IMR-90 (cell line): ENCODE data around the gene ADD2. TPM values are rescaled to one million over a fixed set of nuclear protein-coding genes. Genes with fewer than 3 reads are reported as not detected.

ENCODE experiments used
- ATAC-seq: fragments of 200-7000 bp; cut with Tn5 transposase; 2 replicates; pipeline ENCODE4 v1.9.1; 2020; ENCODE audit warnings: low read depth, mild to moderate bottlenecking, moderate library complexity
- BruUV-seq: library from RNA; stranded (reverse); fragments of 400-500 nt; replicated peaks from 2 replicates; lab custom pipeline; 2021; lab: Mats Ljungman, UMichigan
- CTCF ChIA-PET: fragments of 300-600 bp; formaldehyde crosslinking; extraction: SDS; loops from one replicate; lab custom pipeline; 2021; ENCODE audit warnings: antibody characterized with exemption; lab: Yijun Ruan, JAX
- POLR2A ChIA-PET: fragments of 300-600 bp; sonication (Branson Sonifier 250); formaldehyde crosslinking; loops from one replicate; lab custom pipeline; 2022; ENCODE audit warnings: antibody characterized with exemption; ENCODE audit not compliant: unreplicated experiment; lab: Charles Lee
- DNase-seq: peaks from one replicate; pipeline ENCODE4 v3.0.0; 2013
- H2AFZ ChIP-seq: replicated peaks from 2 replicates; pipeline ENCODE3; 2013; ENCODE audit warnings: low read length, mild to moderate bottlenecking; ENCODE audit not compliant: poor library complexity
- H2AK5ac ChIP-seq: 2 replicates; pipeline ENCODE4 v1.6.1; 2013; ENCODE audit warnings: low read depth, low read length, inconsistent platforms
- H2AK9ac ChIP-seq: replicated peaks from 2 replicates; pipeline ENCODE3; 2013; ENCODE audit warnings: mild to moderate bottlenecking, low read depth, low read length, moderate library complexity; ENCODE audit not compliant: poor library complexity
- H2BK120ac ChIP-seq: 2 replicates; pipeline ENCODE4 v1.6.1; 2013; ENCODE audit warnings: low read depth, low read length, inconsistent platforms
- H2BK15ac ChIP-seq: 3 replicates; pipeline ENCODE4 v1.6.1; 2013; ENCODE audit warnings: low read depth, low read length, inconsistent platforms
- H2BK20ac ChIP-seq: 2 replicates; pipeline ENCODE4 v1.6.1; 2013; ENCODE audit warnings: low read depth, mild to moderate bottlenecking, inconsistent platforms, low read length, moderate library complexity
- H2BK5ac ChIP-seq: 2 replicates; pipeline ENCODE4 v1.6.1; 2013; ENCODE audit warnings: mild to moderate bottlenecking, low read depth, low read length, inconsistent platforms; ENCODE audit not compliant: poor library complexity, severe bottlenecking
- H3K14ac ChIP-seq: replicated peaks from 2 replicates; pipeline ENCODE4 v1.6.1; 2013; ENCODE audit warnings: low read depth, low read length, inconsistent platforms
- H3K18ac ChIP-seq: 2 replicates; pipeline ENCODE4 v1.6.1; 2013; ENCODE audit warnings: low read depth, low read length, control low read depth
- H3K23ac ChIP-seq: 2 replicates; pipeline ENCODE4 v1.6.1; 2013; ENCODE audit warnings: low read depth, low read length, inconsistent platforms
- H3K27ac ChIP-seq: 2 replicates; pipeline ENCODE4 v1.5.1; 2013; ENCODE audit warnings: mild to moderate bottlenecking, control low read depth, low read length; ENCODE audit not compliant: insufficient read depth
- H3K27me3 ChIP-seq: 2 replicates; pipeline ENCODE4 v1.6.1; 2013; ENCODE audit warnings: low read length; ENCODE audit not compliant: control insufficient read depth, insufficient read depth
- H3K36me3 ChIP-seq: 2 replicates; pipeline ENCODE4 v1.6.1; 2013; ENCODE audit warnings: low read length, mixed read lengths; ENCODE audit not compliant: control insufficient read depth, insufficient read depth
- H3K4ac ChIP-seq: 2 replicates; pipeline ENCODE4 v1.6.1; 2013; ENCODE audit warnings: low read depth, low read length, inconsistent platforms
- H3K4me1 ChIP-seq: 2 replicates; pipeline ENCODE4 v1.6.1; 2013; ENCODE audit warnings: low read length, mixed read lengths; ENCODE audit not compliant: control insufficient read depth, insufficient read depth
- H3K4me2 ChIP-seq: 2 replicates; pipeline ENCODE4 v1.6.1; 2013; ENCODE audit warnings: low read depth, mild to moderate bottlenecking, control low read depth, low read length, moderate library complexity
- H3K4me3 ChIP-seq: 2 replicates; pipeline ENCODE4 v1.5.1; 2013; ENCODE audit warnings: low read depth, mild to moderate bottlenecking, control low read depth, low read length, moderate library complexity; ENCODE audit not compliant: insufficient read depth
- H3K56ac ChIP-seq: 2 replicates; pipeline ENCODE4 v1.6.1; 2013; ENCODE audit warnings: low read length, inconsistent platforms; ENCODE audit not compliant: insufficient read depth; ENCODE audit errors: extremely low read depth
- H3K79me1 ChIP-seq, 2 experiments: 2 replicates each; pipeline ENCODE4 v1.6.1; 2013; ENCODE audit warnings: low read length in 2 of 2, inconsistent platforms in 1 of 2, low read depth in 1 of 2
- H3K9ac ChIP-seq: 2 replicates; pipeline ENCODE4 v1.6.1; 2013; ENCODE audit warnings: low read depth, low read length, control low read depth
- H3K9me1 ChIP-seq: 2 replicates; pipeline ENCODE4 v1.6.1; 2013; ENCODE audit warnings: low read length, inconsistent platforms; ENCODE audit not compliant: insufficient read depth
- H3K9me3 ChIP-seq: 2 replicates; pipeline ENCODE4 v1.6.1; 2013; ENCODE audit warnings: low read length; ENCODE audit not compliant: control insufficient read depth, insufficient read depth
- H4K20me1 ChIP-seq: 2 replicates; pipeline ENCODE4 v1.6.1; 2013; ENCODE audit warnings: low read length, inconsistent platforms; ENCODE audit not compliant: insufficient read depth
- H4K5ac ChIP-seq: 2 replicates; pipeline ENCODE4 v1.6.1; 2013; ENCODE audit warnings: mild to moderate bottlenecking, low read depth, low read length, control low read depth
- H4K8ac ChIP-seq, 2 experiments: 2 replicates each; pipeline ENCODE4 v1.6.1; 2013; ENCODE audit warnings: low read depth in 2 of 2, low read length in 2 of 2, control low read depth in 1 of 2, inconsistent platforms in 1 of 2
- H4K91ac ChIP-seq: 2 replicates; pipeline ENCODE4 v1.6.1; 2013; ENCODE audit warnings: low read depth, low read length, inconsistent platforms; ENCODE audit not compliant: insufficient read depth
- BHLHE40 ChIP-seq: fragments of 150-350 bp; IDR thresholded peaks from 2 replicates; pipeline ENCODE4 v1.6.1; 2016; ENCODE audit warnings: mild to moderate bottlenecking, low read depth, low read length
- CEBPB ChIP-seq: IDR thresholded peaks from 2 replicates; pipeline ENCODE4 v1.6.1; 2012; ENCODE audit warnings: low read depth, low read length, improper control_type of control experiment
- ELK1 ChIP-seq: fragments of 150-350 bp; IDR thresholded peaks from 2 replicates; pipeline ENCODE4 v1.6.1; 2016; ENCODE audit warnings: low read depth, mild to moderate bottlenecking, low read length, moderate library complexity, borderline replicate concordance
- FOS ChIP-seq: fragments of 150-350 bp; IDR thresholded peaks from 2 replicates; pipeline ENCODE4 v1.6.1; 2016; ENCODE audit warnings: low read depth, low read length
- MAFK ChIP-seq: IDR thresholded peaks from 2 replicates; pipeline ENCODE4 v1.6.1; 2012; ENCODE audit warnings: low read depth, low read length, improper control_type of control experiment
- MAZ ChIP-seq: IDR thresholded peaks from 2 replicates; pipeline ENCODE4 v1.6.1; 2012; ENCODE audit warnings: low read depth, mild to moderate bottlenecking, low read length, improper control_type of control experiment, moderate library complexity, borderline replicate concordance
- RAD21 ChIP-seq: IDR thresholded peaks from 2 replicates; pipeline ENCODE4 v1.6.1; 2012; ENCODE audit warnings: low read length, improper control_type of control experiment
- RCOR1 ChIP-seq: IDR thresholded peaks from 2 replicates; pipeline ENCODE4 v1.6.1; 2012; ENCODE audit warnings: mild to moderate bottlenecking, low read length, improper control_type of control experiment; ENCODE audit not compliant: insufficient replicate concordance
- RFX5 ChIP-seq: IDR thresholded peaks from 2 replicates; pipeline ENCODE4 v1.8.0; 2012; ENCODE audit warnings: low read depth, mild to moderate bottlenecking, low read length, moderate library complexity
- SMC3 ChIP-seq: fragments of 150-350 bp; IDR thresholded peaks from 2 replicates; pipeline ENCODE4 v1.6.1; 2016; ENCODE audit warnings: low read depth, mild to moderate bottlenecking, antibody characterized with exemption, low read length, moderate library complexity
- WGBS, 2 experiments: methylation state at CpG; one replicate each; pipeline versions ENCODE4 v1.1.5 to v1.1.7; 2013; ENCODE audit warnings: missing lambda C conversion rate in 2 of 2; ENCODE audit not compliant: insufficient read length in 1 of 2; ENCODE audit errors: extremely low coverage in 2 of 2; 5-methylcytosine and 5-hydroxymethylcytosine counted together
- dilution Hi-C: fragments of 300-500 bp; cut with HindIII; formaldehyde crosslinking; loops from one replicate; pipeline ENCODE4 v1.14.3; 2018; ENCODE audit warnings: low sequenced_read_pairs; ENCODE audit not compliant: unreplicated experiment
- in situ Hi-C: fragments of 300-500 bp; cut with MboI; formaldehyde crosslinking; loops from 3 replicates; pipeline ENCODE4 v1.14.3; 2019; ENCODE audit warnings: low sequenced_read_pairs, inconsistent platforms, mixed read lengths
- intact Hi-C: fragments of 100-400 bp; cut with micrococcal nuclease; formaldehyde crosslinking; loops from 2 replicates; pipeline ENCODE4 v1.10.0; 2022
- polyA plus RNA-seq, 3 experiments: library from polyadenylated mRNA; depleted of rRNA; stranded (reverse); fragments of >200 nt; gene quantifications; 2 replicates each; pipeline ENCODE4 v1.2.3, GENCODE V29; 2012; ENCODE audit warnings: low replicate concordance in 1 of 3
- total RNA-seq: library from RNA; depleted of rRNA; stranded (reverse); fragments of >200 nt; gene quantifications from 2 replicates; pipeline ENCODE4 v1.2.3, GENCODE V29; 2012

ADD2 gene
- total and polyA plus RNA-seq, 2 of the 4 experiments (the other 2 are of a cell fraction) = not detected

DNA sequence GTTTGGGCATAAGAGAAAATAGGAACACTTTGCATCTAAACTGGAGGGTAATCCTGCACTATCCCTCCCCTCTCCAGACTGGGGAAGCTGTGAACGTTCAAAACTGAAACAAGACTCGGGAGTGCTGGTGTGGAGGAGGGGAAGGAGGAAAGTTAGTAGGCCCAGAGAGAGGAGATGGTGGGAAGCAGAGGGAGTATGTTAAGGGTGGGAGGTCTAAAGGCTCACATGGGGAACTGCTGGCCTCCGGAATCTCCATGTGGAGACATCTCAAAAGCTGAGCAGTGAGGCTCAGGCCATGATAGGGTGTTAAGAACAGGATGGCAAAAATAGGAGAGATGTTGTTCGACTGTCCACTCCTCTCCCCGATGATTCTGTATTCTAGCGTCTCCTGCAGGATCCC lies 47.9 kb downstream of the ADD2 start:
- Histone ChIP-seq H3K36me3 (no peaks in the 10 kb centered on the region), H4K8ac (no peak overlapping the region), H4K20me1 (no peaks in the 10 kb centered on the region), H3K23ac (no peak overlapping the region), H3K4me2 (no peak overlapping the region), H2BK120ac (no peak overlapping the region), H3K4me1 (no peaks in the 10 kb centered on the region), H3K9me3 (no peaks in the 10 kb centered on the region), H2BK20ac (no peak overlapping the region), H4K5ac (no peak overlapping the region), H2BK5ac (no peak overlapping the region), H2AK5ac (no peak overlapping the region), H2AK9ac (no peak overlapping the region), H3K27ac (no peak overlapping the region), H3K56ac (no peak overlapping the region), H2BK15ac (no peak overlapping the region), H2AFZ (no peak overlapping the region), H3K9me1 (no peaks in the 10 kb centered on the region), H4K91ac (no peak overlapping the region), H3K9ac (no peak overlapping the region), H3K27me3 (no peaks in the 10 kb centered on the region), H3K18ac (no peak overlapping the region), H3K79me1 (no peaks in the 10 kb centered on the region), H3K4ac (no peak overlapping the region), H3K14ac (no peak overlapping the region), H3K4me3 (no peak overlapping the region)
- WGBS, 2 experiments = 0% methylated on average over 1 of the region's 6 CpGs; no CpG with 5 or more reads in 1 of the 2 experiments
- DNase-seq (no peak), ATAC-seq (no peak)
- dilution Hi-C loops (no loop called here), intact Hi-C loops (no loop called here), in situ Hi-C loops (no loop called here)
- POLR2A ChIA-PET = no interaction called here
- CTCF ChIA-PET = no interaction called here
- no TSS peak for BruUV-seq
- TF ChIP-seq RFX5 (no peak), MAFK (no peak), RAD21 (no peak), SMC3 (no peak), FOS (no peak), CEBPB (no peak), BHLHE40 (no peak), RCOR1 (no peak), ELK1 (no peak), MAZ (no peak)
